NCI-H128 (cell line): Measurements from ENCODE around the gene ZFP69B.
"Not testable (repeated sequence)": the region's sequence is repeated elsewhere in the genome, so short reads cannot be mapped to it uniquely, and the experiment has no call there.

Source experiments
- DNase-seq: peaks from one replicate; lab custom pipeline; 2025; ENCODE audit not compliant: unreplicated experiment; lab: John Stamatoyannopoulos, UW

Gene ZFP69B

GRCh38 chr1:40435471-40435870, 14.8 kb upstream of the ZFP69B start:
- DNase-seq = no peak

GRCh38 chr1:40435876-40436275, 14.4 kb upstream of the ZFP69B start:
- DNase-seq = no peak

GRCh38 chr1:40438391-40439015, 11.8 kb upstream of the ZFP69B start:
- DNase-seq = no peak

- no peak for DNase-seq
Measured at GRCh38 chr1:40439247-40439646, 11.0 kb upstream of the ZFP69B start.

GRCh38 chr1:40450495-40451237, 390 bp downstream of the ZFP69B start:
- DNase-seq = no peak

- DNase-seq = no peak
Measured at GRCh38 chr1:40451238-40451585, 936 bp downstream of the ZFP69B start.

- no peak for DNase-seq
Measured at GRCh38 chr1:40454873-40455272, 4.6 kb downstream of the ZFP69B start.

GRCh38 chr1:40462956-40463590, 12.8 kb downstream of the ZFP69B start:
- DNase-seq = no peak

- no peak for DNase-seq
Measured at GRCh38 chr1:40469327-40469726, 19.1 kb downstream of the ZFP69B start.

GRCh38 chr1:40475268-40475667, 25.0 kb downstream of the ZFP69B start:
- no peak for DNase-seq

GRCh38 chr1:40476924-40477677, 26.8 kb downstream of the ZFP69B start, which contains the start of gene ZFP69:
Gene ZFP69, plus strand, starts transcription at chr1:40477290. Its CDS starts 2,072 bp downstream, at chr1:40479362.
- peak; percentile 54 for DNase-seq

GRCh38 chr1:40477678-40478053, 27.4 kb downstream of the ZFP69B start:
- DNase-seq = no peak

GRCh38 chr1:40478276-40478675, 28.0 kb downstream of the ZFP69B start:
- DNase-seq = no peak

GRCh38 chr1:40479156-40479555, 28.9 kb downstream of the ZFP69B start:
- DNase-seq = no peak

- no peak for DNase-seq
Measured at GRCh38 chr1:40495315-40495903, 45.1 kb downstream of the ZFP69B start.

GRCh38 chr1:40502651-40503050, 52.4 kb downstream of the ZFP69B start:
- DNase-seq = not testable (repeated sequence)

GRCh38 chr1:40507973-40508372, 57.7 kb downstream of the ZFP69B start:
- no peak for DNase-seq

- peak; percentile 58 for DNase-seq
Measured at GRCh38 chr1:40508375-40509341, 58.4 kb downstream of the ZFP69B start, which contains the start of gene EXO5. Gene EXO5, plus strand, starts transcription at chr1:40508767. Its CDS starts 5,778 bp downstream, at chr1:40514545.
